GM19397 (cell line): ENCODE measurements around the gene MOCOS.

Experiments used
- ATAC-seq: cut with Tn5 transposase; IDR thresholded peaks from one replicate; pipeline ENCODE4 v1.9.1; 2021; ENCODE audit warnings: mild to moderate bottlenecking, moderate library complexity; ENCODE audit not compliant: unreplicated experiment

Gene MOCOS

GRCh38 chr18:36299015-36299414, 111.7 kb downstream of the MOCOS start:
- no peak for ATAC-seq

- no peak for ATAC-seq
Measured at GRCh38 chr18:36300211-36300610, 112.9 kb downstream of the MOCOS start.

- no peak for ATAC-seq
Measured at GRCh38 chr18:36301884-36302283, 114.6 kb downstream of the MOCOS start.

- ATAC-seq = no peak
Measured at GRCh38 chr18:36302676-36303075, 115.4 kb downstream of the MOCOS start.

GRCh38 chr18:36303211-36303844, 116.0 kb downstream of the MOCOS start:
- no peak for ATAC-seq

- no peak for ATAC-seq
Measured at GRCh38 chr18:36304723-36305122, 117.4 kb downstream of the MOCOS start.

- ATAC-seq = no peak
Measured at GRCh38 chr18:36305375-36305774, 118.1 kb downstream of the MOCOS start.

GRCh38 chr18:36307513-36307912, 120.2 kb downstream of the MOCOS start:
- no peak for ATAC-seq

- no peak for ATAC-seq
Measured at GRCh38 chr18:36308711-36309435, 121.6 kb downstream of the MOCOS start.

GRCh38 chr18:36309436-36310391, 122.4 kb downstream of the MOCOS start:
- ATAC-seq = no peak

- ATAC-seq = no peak
Measured at GRCh38 chr18:36311026-36311570, 123.8 kb downstream of the MOCOS start.

GRCh38 chr18:36312806-36313395, 125.6 kb downstream of the MOCOS start:
- no peak for ATAC-seq

GRCh38 chr18:36314098-36314497, 126.8 kb downstream of the MOCOS start:
- no peak for ATAC-seq

GRCh38 chr18:36314754-36315153, 127.5 kb downstream of the MOCOS start:
- no peak for ATAC-seq

GRCh38 chr18:36315736-36316135, 128.4 kb downstream of the MOCOS start:
- ATAC-seq = no peak

- no peak for ATAC-seq
Measured at GRCh38 chr18:36316246-36316645, 128.9 kb downstream of the MOCOS start.
